Measurements from ENCODE around the gene TM2D3. TPM values are rescaled to one million over a fixed set of nuclear protein-coding genes. Genes with fewer than 3 reads are reported as not detected.

TM2D3 gene
- total RNA-seq, 4 donors from 2014 or later = 46.3 to 57.8 (median 49.7) TPM

- H3K27ac ChIP-seq = no peak overlapping the region
- no peak overlapping the region for H3K4me3 ChIP-seq
- no peaks in the 10 kb centered on the region for H3K9me3 ChIP-seq
- DNase-seq (ENCODE audit: low spot score in 2 of 2) = no peak
- no peaks in the 10 kb centered on the region for H3K27me3 ChIP-seq
- TF ChIP-seq EP300 (IDR thresholded peaks at IDR 0.05) (no peak), POLR2AphosphoS5 (IDR thresholded peaks at IDR 0.05) (no peak), CTCF (IDR thresholded peaks at IDR 0.05) (no peak), POLR2A (IDR thresholded peaks at IDR 0.05) (no peak)
- no peaks in the 10 kb centered on the region for H3K4me1 ChIP-seq
- no CpG with 5 or more reads among the region's 1 CpG for WGBS
- peaks cover 5% of the 10 kb centered on the region for H3K36me3 ChIP-seq
These were observed 27.0 kb downstream of the TM2D3 start for GRCh38 chr15:101625184-101625583.

DNA sequence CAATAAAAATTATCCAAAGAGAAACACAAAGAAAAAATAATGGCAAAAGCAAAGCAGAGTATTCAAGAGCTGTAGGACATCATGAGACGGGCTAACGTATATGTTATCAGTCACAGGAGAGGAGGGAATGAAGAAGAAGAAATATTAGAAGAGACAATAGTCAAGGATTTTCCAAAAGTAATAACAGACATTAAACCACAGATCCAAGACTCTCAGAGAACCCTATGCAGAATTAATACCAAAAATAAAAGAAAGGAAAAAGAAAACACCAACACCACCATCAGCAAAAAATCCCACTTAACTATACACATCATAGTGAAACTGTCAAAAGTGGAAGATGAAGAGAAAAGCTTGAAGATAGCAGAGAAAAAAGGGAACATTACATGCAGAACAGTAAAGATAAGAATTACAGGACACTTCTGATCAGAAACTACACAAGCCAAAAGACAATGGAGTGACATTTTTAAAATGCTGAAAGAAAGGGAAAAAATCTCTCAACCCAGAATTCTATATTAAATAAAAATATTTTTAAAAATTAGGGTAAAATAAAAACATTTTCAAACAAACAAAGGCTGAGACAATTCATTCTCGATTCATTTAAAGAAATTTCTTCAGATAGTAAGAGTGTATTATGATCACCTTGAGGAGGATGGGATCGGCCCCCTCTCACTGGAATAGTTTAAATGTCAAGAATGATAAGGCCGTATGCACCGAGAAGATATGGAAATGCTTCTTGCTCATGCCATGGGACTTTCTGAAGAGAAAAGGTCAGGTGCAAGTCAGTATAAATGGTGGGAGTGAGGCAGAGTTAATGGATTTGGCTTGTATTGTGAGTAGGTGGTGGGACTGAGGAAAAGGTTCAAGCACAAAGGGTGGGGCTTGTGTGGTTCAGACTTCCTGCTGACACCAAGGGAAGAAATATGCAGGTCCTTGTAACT, 28.5 kb downstream of the TM2D3 start:
- TF ChIP-seq POLR2A (IDR thresholded peaks at IDR 0.05) (no peak), POLR2AphosphoS5 (IDR thresholded peaks at IDR 0.05) (no peak), CTCF (IDR thresholded peaks at IDR 0.05) (no peak), EP300 (IDR thresholded peaks at IDR 0.05) (no peak)
- WGBS = 96% methylated on average over 6 of the region's 6 CpGs

GRCh38 chr15:101621961-101622360, 30.2 kb downstream of the TM2D3 start:
- Histone ChIP-seq H3K4me1 (no peaks in the 10 kb centered on the region), H3K9me3 (no peaks in the 10 kb centered on the region), H3K27me3 (no peaks in the 10 kb centered on the region), H3K4me3 (no peak overlapping the region), H3K36me3 (peaks cover 5% of the 10 kb centered on the region), H3K27ac (no peak overlapping the region)
- no peak for DNase-seq (ENCODE audit: low spot score in 2 of 2)
- WGBS = 87% methylated on average over 3 of the region's 3 CpGs
- TF ChIP-seq EP300 (IDR thresholded peaks at IDR 0.05) = no peak
- TF ChIP-seq POLR2A (IDR thresholded peaks at IDR 0.05) = no peak
- TF ChIP-seq POLR2AphosphoS5 (IDR thresholded peaks at IDR 0.05) = no peak
- TF ChIP-seq CTCF (IDR thresholded peaks at IDR 0.05) = no peak

More for the DNA sequence above, 28.5 kb downstream of the TM2D3 start:
- Histone ChIP-seq H3K36me3 (peaks cover 5% of the 10 kb centered on the region), H3K4me1 (no peaks in the 10 kb centered on the region), H3K9me3 (no peaks in the 10 kb centered on the region), H3K27ac (no peak overlapping the region), H3K27me3 (no peaks in the 10 kb centered on the region), H3K4me3 (no peak overlapping the region)
- DNase-seq (ENCODE audit: low spot score in 2 of 2) = no peak

DNA sequence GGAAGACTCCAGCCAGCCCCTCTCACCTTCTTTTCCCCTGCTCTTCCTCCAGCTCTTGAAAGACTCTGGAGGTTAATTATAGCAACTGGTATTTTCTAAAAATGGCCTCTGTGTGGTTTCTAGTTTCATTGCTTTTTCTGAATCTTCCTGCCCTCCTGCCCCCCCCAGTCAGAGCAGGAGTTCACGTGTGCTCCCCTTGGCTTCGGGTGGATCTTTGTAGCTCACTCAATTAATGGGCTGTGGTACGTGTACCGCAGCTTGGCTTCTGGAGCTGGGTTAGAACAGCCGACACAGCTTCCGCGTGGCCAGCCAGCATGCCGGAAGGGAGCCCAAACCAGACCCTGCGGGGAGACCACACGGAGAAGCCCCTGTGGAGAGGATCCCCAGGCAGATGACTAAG, 31.5 kb downstream of the TM2D3 start:
- Histone ChIP-seq H3K27ac (no peak overlapping the region), H3K4me3 (no peak overlapping the region), H3K36me3 (peaks cover 2% of the 10 kb centered on the region), H3K27me3 (no peaks in the 10 kb centered on the region), H3K9me3 (no peaks in the 10 kb centered on the region), H3K4me1 (peaks cover 10% of the 10 kb centered on the region)
- TF ChIP-seq POLR2A (IDR thresholded peaks at IDR 0.05) (no peak), EP300 (IDR thresholded peaks at IDR 0.05) (no peak), CTCF (IDR thresholded peaks at IDR 0.05) (no peak), POLR2AphosphoS5 (IDR thresholded peaks at IDR 0.05) (no peak)
- 59% methylated on average over 4 of the region's 10 CpGs for WGBS
- DNase-seq (ENCODE audit: low spot score in 2 of 2) = no peak

DNA sequence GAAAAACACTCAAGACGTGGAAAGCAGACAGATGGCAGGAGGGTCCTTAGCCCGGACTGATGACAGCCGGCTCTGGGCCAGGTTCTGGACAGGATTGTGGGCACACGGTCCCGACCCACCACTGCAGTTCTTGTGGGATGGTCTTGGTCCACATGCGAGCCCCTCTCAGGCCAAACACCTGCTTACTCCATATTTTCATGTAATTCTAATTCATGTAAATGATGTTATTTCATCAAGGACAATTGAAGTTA, 32.6 kb downstream of the TM2D3 start:
- no peaks in the 10 kb centered on the region for H3K27me3 ChIP-seq
- WGBS = 94% methylated on average over 6 of the region's 6 CpGs
- H3K9me3 ChIP-seq = no peaks in the 10 kb centered on the region
- H3K4me1 ChIP-seq = peaks cover 19% of the 10 kb centered on the region
- DNase-seq (ENCODE audit: low spot score in 2 of 2) = no peak
- TF ChIP-seq POLR2A (IDR thresholded peaks at IDR 0.05) = no peak
- H3K4me3 ChIP-seq = no peak overlapping the region
- H3K27ac ChIP-seq = no peak overlapping the region
- H3K36me3 ChIP-seq = no peaks in the 10 kb centered on the region
